Right atrium auricular region (tissue), 2 donors: ENCODE data around the gene GOLGA5. TPM values are rescaled to one million over a fixed set of nuclear protein-coding genes. Genes with fewer than 3 reads are reported as not detected.
A peak's percentile ranks its signal among the peaks of the same experiment; 100 is the strongest.

Experiments used
- DNase-seq: peaks from one replicate; pipeline ENCODE4 v3.0.0-alpha.2; 2019; ENCODE audit warnings: low spot score
- H3K27ac ChIP-seq, 2 donors: fragments of 200-600 bp; sonication (generic); 1 replicate in 1 of 2; 2 replicates in 1 of 2; pipeline ENCODE4 v1.5.1; 2016 to 2019
- H3K27me3 ChIP-seq, 2 donors: fragments of 200-600 bp; sonication (generic); one replicate each; pipeline versions ENCODE4 v1.5.1 to v1.6.0; 2017 to 2019
- H3K36me3 ChIP-seq: fragments of 200-600 bp; sonication (generic); one replicate; pipeline ENCODE4 v1.5.1; 2016
- H3K4me1 ChIP-seq, 2 donors: fragments of 200-600 bp; sonication (generic); one replicate each; pipeline versions ENCODE4 v1.5.1 to v1.6.0; 2017 to 2019
- H3K4me3 ChIP-seq, 2 donors: fragments of 200-600 bp; sonication (generic); 1 replicate in 1 of 2; 2 replicates in 1 of 2; pipeline ENCODE4 v1.5.1; 2017 to 2019; ENCODE audit warnings: mild to moderate bottlenecking in 1 of 2, moderate library complexity in 1 of 2
- H3K9me3 ChIP-seq, 2 donors: fragments of 200-600 bp; sonication (generic); one replicate each; pipeline ENCODE4 v1.5.1; 2019
- CTCF ChIP-seq, 2 donors: fragments of 200-600 bp; sonication (generic); IDR thresholded peaks; one replicate each; pipeline ENCODE4 v1.5.1; 2019; ENCODE audit warnings: antibody characterized with exemption in 2 of 2
- total RNA-seq, 2 donors: library from RNA; depleted of rRNA; stranded (reverse); fragments of >200 nt; gene quantifications; one replicate each; pipeline ENCODE4 v1.1.0, GENCODE V29; 2016

GOLGA5 gene
- total RNA-seq, 2 donors from 2014 or later: 24.2 to 28.3 TPM

- no peak for TF ChIP-seq CTCF (IDR thresholded peaks at IDR 0.05)
- Histone ChIP-seq H3K9me3 (peaks cover 11 to 17% of the 10 kb centered on the region in 2 donors), H3K4me3 (no peak overlapping the region), H3K4me1 (peaks cover 0 to 11% of the 10 kb centered on the region in 2 donors), H3K27ac (peak overlapping the region; percentile 59 to 68), H3K36me3 (no peaks in the 10 kb centered on the region), H3K27me3 (no peaks in the 10 kb centered on the region)
- DNase-seq: peak; percentile 82
Measured at GRCh38 chr14:92785667-92786426, 8.3 kb upstream of the GOLGA5 start.

- TF ChIP-seq CTCF (IDR thresholded peaks at IDR 0.05): no peak
- Histone ChIP-seq H3K36me3 (no peaks in the 10 kb centered on the region), H3K4me3 (no peak overlapping the region), H3K4me1 (peaks cover 0 to 11% of the 10 kb centered on the region in 2 donors), H3K9me3 (peaks cover 11 to 17% of the 10 kb centered on the region in 2 donors), H3K27me3 (no peaks in the 10 kb centered on the region), H3K27ac (peak overlapping the region; percentile 59 to 68)
- DNase-seq: no peak
Measured at GRCh38 chr14:92786427-92786756, 7.7 kb upstream of the GOLGA5 start.

GRCh38 chr14:92787554-92787953 is 6.6 kb upstream of the GOLGA5 start:
- Histone ChIP-seq H3K4me3 (no peak overlapping the region), H3K9me3 (peaks cover 11 to 17% of the 10 kb centered on the region in 2 donors), H3K36me3 (no peaks in the 10 kb centered on the region), H3K4me1 (peaks cover 0 to 11% of the 10 kb centered on the region in 2 donors), H3K27me3 (no peaks in the 10 kb centered on the region), H3K27ac (no peak overlapping the region)
- DNase-seq: no peak
- no peak for TF ChIP-seq CTCF (IDR thresholded peaks at IDR 0.05)

GRCh38 chr14:92789457-92790089 is 4.5 kb upstream of the GOLGA5 start:
- Histone ChIP-seq H3K4me3 (no peak overlapping the region), H3K9me3 (peaks cover 11 to 17% of the 10 kb centered on the region in 2 donors), H3K4me1 (peaks cover 0 to 11% of the 10 kb centered on the region in 2 donors), H3K27ac (no peak overlapping the region), H3K27me3 (no peaks in the 10 kb centered on the region), H3K36me3 (no peaks in the 10 kb centered on the region)
- DNase-seq: no peak
- no peak for TF ChIP-seq CTCF (IDR thresholded peaks at IDR 0.05)

- DNase-seq: no peak
- Histone ChIP-seq H3K27me3 (no peaks in the 10 kb centered on the region), H3K4me3 (no peak overlapping the region), H3K9me3 (peaks cover 11 to 17% of the 10 kb centered on the region in 2 donors), H3K4me1 (peaks cover 0 to 17% of the 10 kb centered on the region in 2 donors), H3K36me3 (peaks cover 6% of the 10 kb centered on the region), H3K27ac (no peak overlapping the region)
- TF ChIP-seq CTCF (IDR thresholded peaks at IDR 0.05): no peak
Measured at GRCh38 chr14:92792885-92793284, 1.2 kb upstream of the GOLGA5 start.
